Measurements from ENCODE around the gene STXBP2.

The STXBP2 gene

DNA sequence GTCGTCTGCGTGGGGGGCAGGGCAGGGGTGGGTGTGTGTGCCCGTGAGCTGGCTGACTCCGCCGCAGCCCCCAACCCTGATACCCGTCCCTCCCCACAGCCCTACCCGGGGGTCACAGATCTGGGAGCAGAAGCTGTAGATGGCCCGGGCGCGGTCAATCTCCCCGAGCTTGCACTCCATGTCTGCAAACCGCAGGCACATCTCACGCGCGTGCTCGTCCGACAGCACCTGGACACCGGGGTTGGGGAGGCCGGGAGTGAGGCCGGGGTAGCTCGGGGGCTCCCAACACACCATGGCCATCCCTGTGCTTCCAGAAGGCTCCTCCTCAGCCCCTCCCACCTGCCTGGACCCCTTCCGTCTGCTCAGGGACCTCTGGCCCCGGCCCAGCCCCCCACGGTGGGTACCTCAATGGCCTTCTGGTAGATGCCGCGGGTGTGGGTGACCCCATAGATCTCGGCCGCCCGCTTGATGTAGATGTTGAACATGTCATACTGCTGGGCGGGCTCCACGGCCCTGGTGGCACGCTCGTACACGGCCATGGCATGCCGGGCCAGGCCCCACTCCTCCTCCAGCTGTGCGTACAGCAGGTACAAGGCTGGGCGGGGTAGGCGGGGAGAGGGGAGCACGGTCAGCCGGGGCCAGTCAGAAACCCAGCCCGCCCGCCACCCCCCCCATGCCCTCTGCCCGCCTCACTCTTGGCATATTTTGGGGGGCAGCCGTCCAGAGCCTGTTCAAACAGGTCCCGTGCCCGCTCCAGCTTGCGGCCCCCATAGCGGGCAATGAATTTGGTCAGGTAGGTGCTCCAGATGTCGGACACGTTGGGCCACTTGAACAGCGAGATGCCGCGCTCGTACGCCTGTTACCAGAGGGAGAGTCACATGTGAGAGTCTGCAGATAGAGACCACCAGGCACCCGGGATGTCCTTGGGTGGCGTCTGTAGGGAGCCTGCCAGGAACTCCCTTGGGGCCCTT is 16.2 kb upstream of the STXBP2 start:
- DNase-seq (ENCODE audit: low read depth): no peak
- TF ChIP-seq, protein P1, sequence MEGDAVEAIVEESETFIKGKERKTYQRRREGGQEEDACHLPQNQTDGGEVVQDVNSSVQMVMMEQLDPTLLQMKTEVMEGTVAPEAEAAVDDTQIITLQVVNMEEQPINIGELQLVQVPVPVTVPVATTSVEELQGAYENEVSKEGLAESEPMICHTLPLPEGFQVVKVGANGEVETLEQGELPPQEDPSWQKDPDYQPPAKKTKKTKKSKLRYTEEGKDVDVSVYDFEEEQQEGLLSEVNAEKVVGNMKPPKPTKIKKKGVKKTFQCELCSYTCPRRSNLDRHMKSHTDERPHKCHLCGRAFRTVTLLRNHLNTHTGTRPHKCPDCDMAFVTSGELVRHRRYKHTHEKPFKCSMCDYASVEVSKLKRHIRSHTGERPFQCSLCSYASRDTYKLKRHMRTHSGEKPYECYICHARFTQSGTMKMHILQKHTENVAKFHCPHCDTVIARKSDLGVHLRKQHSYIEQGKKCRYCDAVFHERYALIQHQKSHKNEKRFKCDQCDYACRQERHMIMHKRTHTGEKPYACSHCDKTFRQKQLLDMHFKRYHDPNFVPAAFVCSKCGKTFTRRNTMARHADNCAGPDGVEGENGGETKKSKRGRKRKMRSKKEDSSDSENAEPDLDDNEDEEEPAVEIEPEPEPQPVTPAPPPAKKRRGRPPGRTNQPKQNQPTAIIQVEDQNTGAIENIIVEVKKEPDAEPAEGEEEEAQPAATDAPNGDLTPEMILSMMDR (IDR thresholded peaks at IDR 0.05; ENCODE audit: low read length, missing control alignments): no peak
- no peak overlapping the region for H3K4me3 ChIP-seq (replicated peaks; ENCODE audit: low read depth, low read length)

DNA sequence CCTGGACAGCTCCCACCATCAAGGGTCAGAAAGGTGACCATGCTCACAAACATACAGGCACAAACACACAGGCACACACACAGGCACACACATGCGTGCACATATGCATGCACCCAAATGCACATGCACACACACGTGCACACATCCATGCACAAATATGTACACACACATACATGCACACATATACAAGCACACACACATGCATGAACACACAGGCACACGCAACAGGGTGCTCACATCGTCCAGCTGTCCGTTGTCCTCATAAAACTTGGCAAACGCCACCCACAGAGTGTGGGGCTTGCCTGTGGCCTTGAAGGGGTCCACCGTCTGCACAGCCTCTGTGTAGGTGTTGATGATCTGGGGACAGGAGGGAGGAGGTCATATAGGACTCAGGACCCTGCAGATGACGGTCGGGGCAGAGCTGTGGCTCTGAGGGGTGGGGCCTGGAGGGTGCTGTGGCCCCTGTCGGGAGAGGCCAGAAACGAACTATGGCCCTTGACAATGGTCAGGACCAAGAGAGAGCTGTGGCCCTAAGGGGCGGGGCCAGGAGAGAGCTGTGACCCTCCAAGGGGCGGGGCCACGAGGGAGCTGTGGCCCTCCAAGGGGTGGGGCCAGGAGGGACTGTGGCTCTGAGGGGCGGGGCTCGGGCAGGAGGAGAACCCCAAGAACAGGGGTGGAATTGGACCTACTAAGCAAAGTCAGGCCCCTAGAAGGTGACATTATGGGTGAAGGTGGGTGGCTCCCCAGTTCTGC is 13.8 kb upstream of the STXBP2 start:
- TF ChIP-seq, protein P1 (IDR thresholded peaks at IDR 0.05; ENCODE audit: low read length, missing control alignments): no peak
- no peak for DNase-seq (ENCODE audit: low read depth)
- no peak overlapping the region for H3K4me3 ChIP-seq (replicated peaks; ENCODE audit: low read depth, low read length)

DNA sequence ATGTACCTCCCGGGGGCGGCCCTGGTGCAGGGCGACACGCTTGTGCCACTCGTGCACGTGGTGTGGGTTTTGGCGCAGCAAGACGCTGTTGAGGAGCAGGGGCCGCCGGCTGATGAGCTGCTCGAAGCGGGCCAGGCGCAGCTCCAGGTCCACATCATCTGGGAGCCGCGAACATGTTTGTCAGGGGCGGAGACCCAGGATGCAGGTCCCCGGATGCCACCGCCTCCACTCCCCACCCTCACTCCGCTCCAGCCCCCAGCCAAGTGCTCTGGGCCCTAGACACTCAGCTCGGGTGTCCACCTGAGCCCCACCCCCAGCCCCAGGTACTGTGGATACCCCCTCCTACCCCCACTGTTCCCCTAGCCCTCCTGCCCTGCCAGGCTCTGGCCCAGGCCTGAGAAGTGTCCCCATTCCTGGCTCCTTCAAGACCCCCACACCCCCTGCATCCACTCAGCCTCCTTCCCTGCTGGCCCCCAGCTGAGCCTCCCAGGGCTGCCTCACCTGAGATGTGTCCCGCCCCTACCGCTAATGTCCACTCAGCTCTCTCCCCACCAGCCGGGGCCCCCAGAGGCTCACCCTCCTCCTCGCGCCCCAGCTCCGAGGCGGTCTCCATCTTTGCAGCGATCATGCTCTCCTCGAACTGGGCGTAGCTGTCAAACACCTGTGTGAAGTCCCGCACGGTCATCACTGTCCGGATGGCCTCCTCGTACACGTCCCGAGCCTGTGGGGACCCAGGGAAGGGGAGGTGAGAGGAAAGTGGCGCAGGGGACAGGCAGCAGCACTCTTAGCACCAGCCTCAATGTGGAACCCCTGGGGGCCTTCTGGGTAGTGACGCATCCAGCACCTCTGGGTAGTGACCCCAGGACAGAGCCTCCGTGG is 12.9 kb upstream of the STXBP2 start:
- TF ChIP-seq, protein P1 (IDR thresholded peaks at IDR 0.05; ENCODE audit: low read length, missing control alignments): no peak
- DNase-seq (ENCODE audit: low read depth): no peak
- no peak overlapping the region for H3K4me3 ChIP-seq (replicated peaks; ENCODE audit: low read depth, low read length)

DNA sequence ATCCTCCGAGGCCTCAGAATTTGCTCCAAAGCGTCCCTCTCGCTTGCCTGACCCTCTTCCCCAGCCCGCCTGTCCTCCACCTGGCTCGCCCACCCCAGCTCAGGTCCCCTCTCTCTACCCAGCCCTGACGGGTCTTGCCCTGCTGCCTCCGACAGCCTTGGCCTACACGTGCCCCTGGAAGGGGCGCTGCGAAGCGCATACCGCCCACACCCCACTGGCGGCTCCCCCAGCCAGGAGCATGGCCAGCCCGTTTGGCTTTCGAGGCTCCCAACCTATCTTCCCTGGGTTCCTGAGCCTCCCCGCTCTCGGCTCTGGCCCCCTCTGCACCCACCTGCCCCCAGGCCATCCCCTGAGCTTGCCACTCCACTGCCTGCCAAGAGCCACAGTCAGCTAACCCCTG is 12.1 kb upstream of the STXBP2 start:
- H3K4me3 ChIP-seq (replicated peaks; ENCODE audit: low read depth, low read length): no peak overlapping the region
- TF ChIP-seq, protein P1 (IDR thresholded peaks at IDR 0.05; ENCODE audit: low read length, missing control alignments): no peak
- no peak for DNase-seq (ENCODE audit: low read depth)

DNA sequence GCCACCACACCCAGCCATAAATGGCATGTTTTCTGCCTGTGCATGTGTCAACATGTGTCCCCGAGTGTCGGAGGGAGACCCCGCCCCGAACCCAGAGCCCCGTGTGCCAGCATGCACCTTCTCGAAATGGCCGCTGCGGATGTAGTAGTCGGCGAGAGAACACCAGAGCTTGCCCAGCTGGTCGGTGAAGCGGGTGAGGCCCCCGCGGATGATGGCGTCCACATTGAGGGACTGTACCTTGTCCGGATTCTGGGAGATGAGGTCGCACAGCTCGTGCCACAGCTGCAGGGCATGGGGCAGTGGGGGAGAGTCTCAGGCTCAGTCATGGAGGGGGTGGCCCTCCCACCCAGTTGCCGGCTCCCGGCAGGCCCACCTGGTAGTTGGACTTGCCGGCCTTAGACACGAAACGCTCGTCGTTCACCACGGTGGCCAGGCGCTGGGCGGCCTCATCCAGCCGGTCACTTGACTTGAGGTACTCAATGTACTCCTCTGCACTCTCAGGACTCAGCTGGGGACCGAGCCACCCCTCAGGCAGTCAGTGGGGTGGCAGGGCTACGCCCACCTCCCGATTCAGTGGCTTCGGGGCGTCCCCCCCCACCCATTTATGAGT is 11.0 kb upstream of the STXBP2 start:
- DNase-seq (ENCODE audit: low read depth): no peak
- TF ChIP-seq, protein P1 (IDR thresholded peaks at IDR 0.05; ENCODE audit: low read length, missing control alignments): no peak
- no peak overlapping the region for H3K4me3 ChIP-seq (replicated peaks; ENCODE audit: low read depth, low read length)

DNA sequence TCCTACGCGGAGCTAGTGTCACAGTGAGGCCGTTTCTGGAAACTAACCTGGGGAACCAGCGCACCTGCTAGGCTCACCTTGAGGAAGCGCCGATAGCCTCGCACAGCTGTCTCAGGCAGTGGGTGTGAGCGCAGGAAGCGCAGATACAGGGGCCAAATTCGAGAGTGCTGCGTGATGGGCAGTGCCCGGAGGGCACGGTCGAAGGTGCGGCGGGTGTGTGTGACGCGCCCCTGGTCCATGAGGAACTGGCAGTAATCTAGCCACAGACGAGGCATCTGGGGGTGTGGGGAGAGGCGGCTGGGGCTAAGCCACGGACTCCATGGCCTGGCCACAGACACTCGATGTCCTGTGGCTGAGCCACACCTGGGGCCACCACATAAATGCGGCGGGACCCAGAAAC is 9.7 kb upstream of the STXBP2 start:
- no peak for DNase-seq (ENCODE audit: low read depth)
- TF ChIP-seq, protein P1 (IDR thresholded peaks at IDR 0.05; ENCODE audit: low read length, missing control alignments): no peak
- H3K4me3 ChIP-seq (replicated peaks; ENCODE audit: low read depth, low read length): no peak overlapping the region

Measured in fibroblast of pulmonary artery (primary cell).